Liver (tissue), 3 donors: Measurements from ENCODE around the gene PDE10A.

Experiments
- ATF3 ChIP-seq: IDR thresholded peaks from 2 replicates; pipeline ENCODE4 v1.6.1; 2016; ENCODE audit warnings: antibody characterized with exemption
- EGR1 ChIP-seq, 2 donors: IDR thresholded peaks; 2 replicates each; pipeline ENCODE4 v1.6.1; 2016 to 2018; ENCODE audit warnings: antibody characterized with exemption in 2 of 2, low read depth in 2 of 2
- GABPA ChIP-seq, 2 donors: IDR thresholded peaks in 1 of 2; conservative IDR thresholded peaks in 1 of 2; 2 replicates each; pipeline ENCODE4 v1.6.1; 2016; ENCODE audit warnings: antibody characterized with exemption in 2 of 2, mild to moderate bottlenecking in 1 of 2, moderate library complexity in 1 of 2
- JUND ChIP-seq, 2 donors: IDR thresholded peaks; 2 replicates each; pipeline ENCODE4 v1.6.1; 2016; ENCODE audit warnings: antibody characterized with exemption in 2 of 2
- MAX ChIP-seq: IDR thresholded peaks from 2 replicates; pipeline ENCODE4 v1.6.1; 2016; ENCODE audit warnings: antibody characterized with exemption
- NR2F2 ChIP-seq: IDR thresholded peaks from 2 replicates; pipeline ENCODE4 v1.6.1; 2016; ENCODE audit warnings: antibody characterized with exemption
- RAD21 ChIP-seq, 2 donors: IDR thresholded peaks; 2 replicates each; pipeline ENCODE4 v1.6.1; 2016; ENCODE audit warnings: antibody characterized with exemption in 2 of 2, mild to moderate bottlenecking in 2 of 2
- REST ChIP-seq: IDR thresholded peaks from 2 replicates; pipeline ENCODE4 v1.6.1; 2016; ENCODE audit warnings: antibody characterized with exemption, mild to moderate bottlenecking
- RXRA ChIP-seq, 2 donors: IDR thresholded peaks; 2 replicates each; pipeline ENCODE4 v1.6.1; 2017 to 2018; ENCODE audit warnings: antibody characterized with exemption in 2 of 2, mild to moderate bottlenecking in 1 of 2
- SP1 ChIP-seq: IDR thresholded peaks from 2 replicates; pipeline ENCODE4 v1.6.1; 2018; ENCODE audit warnings: antibody characterized with exemption, mild to moderate bottlenecking
- TAF1 ChIP-seq: conservative IDR thresholded peaks from 2 replicates; pipeline ENCODE4 v1.6.1; 2016; ENCODE audit warnings: antibody characterized with exemption, mild to moderate bottlenecking
- YY1 ChIP-seq: IDR thresholded peaks from 2 replicates; pipeline ENCODE4 v1.6.1; 2016; ENCODE audit warnings: antibody characterized with exemption, mild to moderate bottlenecking
- TF ChIP-seq, protein P1 (sequence below): fragments of 150-350 bp; IDR thresholded peaks from 2 replicates; pipeline ENCODE4 v1.5.1; 2017; ENCODE audit warnings: improper control_type of control experiment, low read depth, low read length; ENCODE audit not compliant: missing input control
- TF ChIP-seq, protein P2 (sequence below): IDR thresholded peaks from 2 replicates; pipeline ENCODE4 v1.6.1; 2016; ENCODE audit warnings: antibody characterized with exemption
- donor health status: healthy.
- donor health status: healthy.

DNA sequence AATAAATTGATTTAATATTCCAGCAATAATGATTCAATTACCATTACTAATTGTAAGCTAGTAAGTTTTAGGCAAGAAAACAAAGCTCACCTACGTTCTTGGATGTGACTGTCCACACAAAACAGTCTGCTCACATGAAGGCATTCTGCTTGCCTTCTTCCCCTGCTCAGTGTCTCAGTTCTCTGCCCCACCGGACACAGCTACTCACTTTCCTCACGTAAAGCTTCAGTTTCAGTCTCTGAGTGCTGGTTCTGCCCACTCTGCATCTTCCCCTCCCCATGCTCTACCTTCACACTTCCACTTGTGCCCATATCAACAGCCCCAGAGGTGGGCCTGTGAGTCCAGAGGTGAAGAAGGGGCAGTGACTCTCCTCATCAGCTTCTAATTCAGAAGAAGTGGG, 279.7 kb downstream of the PDE10A start:
- TF ChIP-seq, protein P1, sequence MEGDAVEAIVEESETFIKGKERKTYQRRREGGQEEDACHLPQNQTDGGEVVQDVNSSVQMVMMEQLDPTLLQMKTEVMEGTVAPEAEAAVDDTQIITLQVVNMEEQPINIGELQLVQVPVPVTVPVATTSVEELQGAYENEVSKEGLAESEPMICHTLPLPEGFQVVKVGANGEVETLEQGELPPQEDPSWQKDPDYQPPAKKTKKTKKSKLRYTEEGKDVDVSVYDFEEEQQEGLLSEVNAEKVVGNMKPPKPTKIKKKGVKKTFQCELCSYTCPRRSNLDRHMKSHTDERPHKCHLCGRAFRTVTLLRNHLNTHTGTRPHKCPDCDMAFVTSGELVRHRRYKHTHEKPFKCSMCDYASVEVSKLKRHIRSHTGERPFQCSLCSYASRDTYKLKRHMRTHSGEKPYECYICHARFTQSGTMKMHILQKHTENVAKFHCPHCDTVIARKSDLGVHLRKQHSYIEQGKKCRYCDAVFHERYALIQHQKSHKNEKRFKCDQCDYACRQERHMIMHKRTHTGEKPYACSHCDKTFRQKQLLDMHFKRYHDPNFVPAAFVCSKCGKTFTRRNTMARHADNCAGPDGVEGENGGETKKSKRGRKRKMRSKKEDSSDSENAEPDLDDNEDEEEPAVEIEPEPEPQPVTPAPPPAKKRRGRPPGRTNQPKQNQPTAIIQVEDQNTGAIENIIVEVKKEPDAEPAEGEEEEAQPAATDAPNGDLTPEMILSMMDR: no peak
- TF ChIP-seq REST: no peak
- TF ChIP-seq RAD21 (IDR thresholded peaks at IDR 0.05): no peak
- TF ChIP-seq MAX: no peak
- TF ChIP-seq SP1: no peak
- no peak for TF ChIP-seq YY1
- TF ChIP-seq JUND (IDR thresholded peaks at IDR 0.05): no peak
- TF ChIP-seq TAF1: no peak
- TF ChIP-seq NR2F2: no peak
- no peak for TF ChIP-seq GABPA (IDR thresholded peaks at IDR 0.05 in 1 of 2, conservative IDR thresholded peaks at IDR 0.05 in 1 of 2)
- no peak for TF ChIP-seq EGR1 (IDR thresholded peaks at IDR 0.05; ENCODE audit: low read depth in 2 of 2)
- no peak for TF ChIP-seq ATF3
- no peak for TF ChIP-seq RXRA (IDR thresholded peaks at IDR 0.05)
- TF ChIP-seq, protein P2, sequence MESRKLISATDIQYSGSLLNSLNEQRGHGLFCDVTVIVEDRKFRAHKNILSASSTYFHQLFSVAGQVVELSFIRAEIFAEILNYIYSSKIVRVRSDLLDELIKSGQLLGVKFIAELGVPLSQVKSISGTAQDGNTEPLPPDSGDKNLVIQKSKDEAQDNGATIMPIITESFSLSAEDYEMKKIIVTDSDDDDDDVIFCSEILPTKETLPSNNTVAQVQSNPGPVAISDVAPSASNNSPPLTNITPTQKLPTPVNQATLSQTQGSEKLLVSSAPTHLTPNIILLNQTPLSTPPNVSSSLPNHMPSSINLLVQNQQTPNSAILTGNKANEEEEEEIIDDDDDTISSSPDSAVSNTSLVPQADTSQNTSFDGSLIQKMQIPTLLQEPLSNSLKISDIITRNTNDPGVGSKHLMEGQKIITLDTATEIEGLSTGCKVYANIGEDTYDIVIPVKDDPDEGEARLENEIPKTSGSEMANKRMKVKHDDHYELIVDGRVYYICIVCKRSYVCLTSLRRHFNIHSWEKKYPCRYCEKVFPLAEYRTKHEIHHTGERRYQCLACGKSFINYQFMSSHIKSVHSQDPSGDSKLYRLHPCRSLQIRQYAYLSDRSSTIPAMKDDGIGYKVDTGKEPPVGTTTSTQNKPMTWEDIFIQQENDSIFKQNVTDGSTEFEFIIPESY: no peak
